ENCODE data around the gene TIMP2.

Gene TIMP2

DNA sequence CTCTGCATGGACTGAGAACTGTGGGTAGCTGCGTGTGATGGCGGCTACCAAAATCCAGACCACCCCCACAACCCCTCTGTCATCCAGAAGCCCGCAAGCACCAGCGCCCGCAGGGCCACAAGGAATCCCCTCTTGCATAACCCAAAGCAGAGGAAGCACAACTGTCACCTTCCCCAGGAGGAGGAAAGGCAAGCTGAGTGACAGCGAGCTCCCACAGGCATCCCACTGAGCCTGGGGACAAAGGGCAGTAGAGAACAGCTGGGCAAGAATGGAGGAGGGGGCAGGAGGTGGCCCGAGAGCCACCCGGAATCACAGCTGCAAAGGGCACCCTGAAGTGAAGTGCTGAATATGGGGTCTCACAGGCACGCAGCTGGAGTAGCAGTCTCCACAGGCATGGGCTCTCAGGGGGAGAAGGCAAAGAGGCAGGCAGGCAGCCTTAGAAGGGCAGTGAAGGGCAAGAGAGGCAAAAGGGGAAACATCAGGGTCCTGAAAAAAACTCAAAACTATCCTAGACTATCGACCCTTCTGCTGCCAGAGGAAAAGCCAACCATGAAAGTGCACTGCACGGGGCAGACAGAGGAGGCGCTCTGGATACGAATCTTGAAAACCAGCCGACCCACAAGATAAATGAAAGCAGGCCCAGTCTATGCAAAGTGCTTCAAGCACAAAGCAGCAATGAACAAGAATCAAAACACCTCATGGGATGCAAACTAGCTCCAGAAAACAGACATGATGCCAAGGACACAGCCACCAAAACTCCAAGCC is 101.7 kb downstream of the TIMP2 start:
- no peaks in the 10 kb centered on the region for H3K27me3 ChIP-seq (ENCODE audit: control insufficient read depth, insufficient read depth, low read length)
- H3K4me3 ChIP-seq (ENCODE audit: low read length) = no peak overlapping the region
- H3K9ac ChIP-seq (ENCODE audit: low read depth, low read length) = no peak overlapping the region
- H3K4me1 ChIP-seq (ENCODE audit: control insufficient read depth, insufficient read depth, low read length) = peaks cover 6% of the 10 kb centered on the region
- H3K4me2 ChIP-seq (ENCODE audit: low read length) = no peak overlapping the region
- no peaks in the 10 kb centered on the region for H3K9me3 ChIP-seq (replicated peaks; ENCODE audit: low read length)
- H3K36me3 ChIP-seq (ENCODE audit: insufficient read depth, low read length) = peaks cover 90% of the 10 kb centered on the region

DNA sequence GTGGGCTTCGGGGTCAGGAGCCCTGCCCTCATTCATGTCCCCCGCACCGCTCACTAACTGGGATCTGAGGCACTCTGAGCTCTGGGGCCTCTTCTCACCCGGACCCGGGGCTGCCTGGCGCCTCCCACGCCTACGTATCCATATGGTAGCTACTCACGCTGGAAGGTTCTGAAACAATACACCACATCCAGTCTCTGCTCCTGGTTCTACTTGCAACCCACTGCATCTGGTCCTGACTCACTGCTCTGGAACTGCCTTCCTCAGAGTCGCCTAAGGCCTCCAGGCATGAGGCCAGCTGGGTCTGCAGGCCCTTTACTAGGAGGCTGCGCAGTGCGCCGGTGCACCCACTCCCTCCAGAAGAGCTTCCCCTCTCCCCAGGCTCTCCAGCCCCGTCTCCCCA is 102.6 kb downstream of the TIMP2 start:
- no peak overlapping the region for H3K4me2 ChIP-seq (ENCODE audit: low read length)
- peaks cover 6% of the 10 kb centered on the region for H3K4me1 ChIP-seq (ENCODE audit: control insufficient read depth, insufficient read depth, low read length)
- no peaks in the 10 kb centered on the region for H3K9me3 ChIP-seq (replicated peaks; ENCODE audit: low read length)
- H3K4me3 ChIP-seq (ENCODE audit: low read length) = no peak overlapping the region
- no peak overlapping the region for H3K9ac ChIP-seq (ENCODE audit: low read depth, low read length)
- no peaks in the 10 kb centered on the region for H3K27me3 ChIP-seq (ENCODE audit: control insufficient read depth, insufficient read depth, low read length)
- peaks cover 90% of the 10 kb centered on the region for H3K36me3 ChIP-seq (ENCODE audit: insufficient read depth, low read length)

DNA sequence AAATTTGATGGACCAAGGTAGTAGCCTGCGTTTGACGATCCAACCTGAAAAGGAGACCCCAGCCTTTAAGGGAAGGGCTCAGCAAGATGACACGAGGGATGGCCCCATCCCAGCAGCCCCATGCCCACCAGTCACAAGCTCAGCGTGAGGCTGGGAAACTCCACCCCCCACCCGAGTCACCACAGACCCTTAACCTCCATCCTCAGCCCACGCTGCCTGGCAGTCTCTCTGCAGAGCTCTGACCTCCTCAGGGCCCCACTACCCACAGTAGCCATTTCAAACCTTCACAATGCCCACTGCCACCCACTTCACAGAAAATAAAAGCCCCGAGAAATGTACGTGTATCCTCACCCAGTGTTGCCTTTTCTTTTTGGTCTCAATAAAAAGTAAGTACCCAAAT is 103.2 kb downstream of the TIMP2 start:
- Histone ChIP-seq H3K27me3 (ENCODE audit: control insufficient read depth, insufficient read depth, low read length) (no peaks in the 10 kb centered on the region), H3K9me3 (replicated peaks; ENCODE audit: low read length) (no peaks in the 10 kb centered on the region), H3K4me1 (ENCODE audit: control insufficient read depth, insufficient read depth, low read length) (peaks cover 6% of the 10 kb centered on the region), H3K9ac (ENCODE audit: low read depth, low read length) (no peak overlapping the region), H3K4me2 (ENCODE audit: low read length) (no peak overlapping the region), H3K4me3 (ENCODE audit: low read length) (no peak overlapping the region), H3K36me3 (ENCODE audit: insufficient read depth, low read length) (peaks cover 88% of the 10 kb centered on the region)

DNA sequence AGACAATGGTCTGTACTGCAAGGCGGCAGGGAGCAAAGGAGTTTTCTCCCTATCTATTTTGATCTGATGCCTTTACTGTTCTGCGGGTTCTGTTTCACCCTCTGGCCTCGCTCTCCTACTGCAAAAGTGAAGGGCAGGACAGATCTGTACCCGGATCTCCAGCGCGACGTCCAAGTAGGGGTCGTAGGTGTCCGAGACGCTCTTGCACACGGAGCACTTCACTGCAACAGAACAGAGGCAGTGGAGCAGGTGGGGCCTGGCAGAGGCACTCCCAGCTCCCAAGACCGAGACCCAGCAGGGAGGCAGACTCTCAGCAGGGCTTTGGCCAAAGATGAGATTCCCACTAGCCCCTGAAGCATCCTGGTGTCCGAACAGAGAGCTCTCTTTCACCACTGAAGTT is 104.3 kb downstream of the TIMP2 start:
- H3K4me3 ChIP-seq (ENCODE audit: low read length) = no peak overlapping the region
- H3K27me3 ChIP-seq (ENCODE audit: control insufficient read depth, insufficient read depth, low read length) = no peaks in the 10 kb centered on the region
- no peak overlapping the region for H3K4me2 ChIP-seq (ENCODE audit: low read length)
- no peaks in the 10 kb centered on the region for H3K9me3 ChIP-seq (replicated peaks; ENCODE audit: low read length)
- H3K4me1 ChIP-seq (ENCODE audit: control insufficient read depth, insufficient read depth, low read length) = peaks cover 6% of the 10 kb centered on the region
- H3K36me3 ChIP-seq (ENCODE audit: insufficient read depth, low read length) = peaks cover 83% of the 10 kb centered on the region
- H3K9ac ChIP-seq (ENCODE audit: low read depth, low read length) = no peak overlapping the region

DNA sequence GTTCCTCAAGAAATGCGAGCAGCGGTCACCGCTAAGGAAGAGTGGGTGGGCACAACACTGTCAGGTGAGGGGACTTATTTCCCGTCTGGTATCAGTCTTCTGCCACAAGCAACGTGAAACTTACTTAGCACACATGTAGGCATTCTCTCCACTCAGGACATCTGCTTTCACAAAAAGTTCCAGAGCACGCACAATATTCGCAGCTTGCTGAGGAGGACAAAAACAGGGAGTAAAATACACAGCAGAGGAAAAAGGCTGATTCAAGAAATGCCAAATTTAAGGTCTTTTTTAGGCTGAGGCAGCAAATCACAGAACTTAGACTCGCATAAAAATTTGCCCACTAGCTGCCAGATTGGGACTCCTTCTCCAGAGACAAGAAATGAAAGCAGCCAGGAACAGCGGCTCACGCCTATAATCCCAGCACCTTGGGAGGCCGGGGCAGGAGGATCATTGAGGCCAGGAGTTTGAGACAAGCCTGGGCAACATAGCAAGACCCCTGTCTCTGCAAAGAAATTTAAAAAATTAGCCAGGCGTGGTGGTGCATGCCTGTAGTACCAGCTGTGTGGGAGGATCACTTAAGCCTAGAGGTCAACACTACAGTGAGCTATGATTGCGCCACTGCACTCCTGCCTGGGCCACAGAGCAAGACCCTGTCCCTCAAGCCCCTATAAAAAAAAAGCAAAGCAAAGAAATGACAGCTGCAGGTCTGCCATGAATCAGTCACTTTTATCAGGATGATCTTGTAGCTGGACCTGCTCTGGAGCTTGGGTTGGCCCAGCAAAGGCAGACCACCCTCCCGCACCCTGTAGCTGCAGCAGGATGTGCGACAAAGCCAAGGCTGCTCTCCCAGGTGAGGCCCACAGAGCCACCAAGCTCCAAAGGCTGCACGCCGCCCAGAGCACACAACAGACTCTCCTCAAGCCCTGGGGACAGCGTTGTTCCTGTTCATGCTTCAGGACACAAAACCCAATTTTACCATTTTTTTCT is 105.1 kb downstream of the TIMP2 start:
- no peaks in the 10 kb centered on the region for H3K9me3 ChIP-seq (replicated peaks; ENCODE audit: low read length)
- no peak overlapping the region for H3K9ac ChIP-seq (ENCODE audit: low read depth, low read length)
- no peak overlapping the region for H3K4me2 ChIP-seq (ENCODE audit: low read length)
- H3K36me3 ChIP-seq (ENCODE audit: insufficient read depth, low read length) = peaks cover 82% of the 10 kb centered on the region
- H3K4me1 ChIP-seq (ENCODE audit: control insufficient read depth, insufficient read depth, low read length) = peaks cover 6% of the 10 kb centered on the region
- H3K4me3 ChIP-seq (ENCODE audit: low read length) = no peak overlapping the region
- no peaks in the 10 kb centered on the region for H3K27me3 ChIP-seq (ENCODE audit: control insufficient read depth, insufficient read depth, low read length)

DNA sequence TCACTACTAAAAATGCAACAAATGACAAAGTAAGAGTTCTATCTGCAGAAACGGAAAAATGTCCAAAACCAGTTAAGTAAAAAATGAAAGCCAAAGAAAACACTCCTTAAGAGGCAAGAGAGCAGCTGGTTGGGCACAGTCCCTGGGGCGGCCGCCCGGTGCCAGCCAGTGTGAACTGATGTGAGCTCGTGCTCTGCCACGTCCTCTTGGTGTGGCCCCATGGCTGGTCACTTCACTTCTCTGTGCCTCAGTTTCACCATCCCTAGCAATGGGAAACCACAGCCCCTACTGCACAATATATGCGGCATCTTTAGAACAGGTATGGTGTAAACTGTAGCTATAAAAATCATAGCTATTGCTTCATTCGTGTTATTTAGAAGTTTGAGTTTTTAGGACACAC is 105.8 kb downstream of the TIMP2 start:
- Histone ChIP-seq H3K36me3 (ENCODE audit: insufficient read depth, low read length) (peaks cover 81% of the 10 kb centered on the region), H3K4me1 (ENCODE audit: control insufficient read depth, insufficient read depth, low read length) (peaks cover 6% of the 10 kb centered on the region), H3K27me3 (ENCODE audit: control insufficient read depth, insufficient read depth, low read length) (no peaks in the 10 kb centered on the region), H3K4me3 (ENCODE audit: low read length) (no peak overlapping the region), H3K4me2 (ENCODE audit: low read length) (no peak overlapping the region), H3K9me3 (replicated peaks; ENCODE audit: low read length) (no peaks in the 10 kb centered on the region), H3K9ac (ENCODE audit: low read depth, low read length) (no peak overlapping the region)

DNA sequence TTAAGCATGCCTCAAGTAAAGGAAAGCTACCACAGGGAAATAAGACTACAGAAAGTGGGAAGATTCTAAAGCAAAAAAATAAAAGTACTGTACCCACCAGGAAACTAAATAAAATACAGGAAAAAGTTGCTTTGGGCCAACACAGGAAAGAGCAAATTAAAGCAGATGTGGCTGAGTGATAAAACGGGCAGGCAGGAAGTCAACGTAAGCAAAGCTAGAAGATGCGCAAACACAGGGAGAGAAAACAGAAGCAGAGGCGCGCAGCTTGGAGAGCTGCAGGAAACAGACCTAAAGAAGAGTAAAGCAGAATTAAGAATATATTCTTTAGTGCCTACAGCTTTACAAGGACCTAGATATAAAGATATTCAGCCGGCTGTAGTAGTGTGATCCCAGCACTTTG is 106.3 kb downstream of the TIMP2 start:
- H3K9ac ChIP-seq (ENCODE audit: low read depth, low read length) = no peak overlapping the region
- no peaks in the 10 kb centered on the region for H3K27me3 ChIP-seq (ENCODE audit: control insufficient read depth, insufficient read depth, low read length)
- no peak overlapping the region for H3K4me2 ChIP-seq (ENCODE audit: low read length)
- no peaks in the 10 kb centered on the region for H3K9me3 ChIP-seq (replicated peaks; ENCODE audit: low read length)
- H3K4me3 ChIP-seq (ENCODE audit: low read length) = no peak overlapping the region
- peaks cover 6% of the 10 kb centered on the region for H3K4me1 ChIP-seq (ENCODE audit: control insufficient read depth, insufficient read depth, low read length)
- peaks cover 83% of the 10 kb centered on the region for H3K36me3 ChIP-seq (ENCODE audit: insufficient read depth, low read length)

DNA sequence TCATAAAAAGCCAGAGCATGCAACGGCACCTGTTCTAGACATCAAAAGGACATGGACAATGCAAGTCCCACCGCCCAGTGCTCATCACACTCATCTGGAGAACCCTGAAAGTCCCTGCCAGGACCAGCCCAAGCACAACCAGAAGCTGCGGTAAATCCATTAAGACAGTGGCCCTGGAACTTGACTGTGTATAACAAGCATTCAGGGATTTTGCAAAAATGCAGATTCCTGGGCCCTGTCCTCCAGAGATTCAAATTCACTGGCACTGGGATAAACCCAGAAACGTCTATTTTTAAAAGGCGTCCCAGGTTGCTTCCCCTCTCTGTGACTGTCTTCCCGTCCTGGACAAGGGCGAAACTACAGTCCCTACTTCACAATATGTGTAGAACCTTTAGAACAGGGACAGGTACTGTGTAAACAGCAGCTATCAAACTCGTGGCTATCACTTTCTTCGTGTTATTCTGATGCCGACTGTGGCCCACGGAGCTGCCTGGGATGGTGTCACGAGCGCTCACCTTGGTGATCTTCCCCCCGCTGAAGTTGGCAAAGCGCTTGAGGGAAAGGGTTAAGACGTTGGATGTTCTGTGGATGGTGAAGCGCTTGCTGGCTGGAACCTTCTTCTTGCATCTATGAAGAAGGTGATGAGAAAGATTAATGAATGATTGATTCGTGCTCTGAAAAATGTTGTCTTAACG is 106.9 kb downstream of the TIMP2 start:
- Histone ChIP-seq H3K27me3 (ENCODE audit: control insufficient read depth, insufficient read depth, low read length) (no peaks in the 10 kb centered on the region), H3K4me1 (ENCODE audit: control insufficient read depth, insufficient read depth, low read length) (peaks cover 6% of the 10 kb centered on the region), H3K4me2 (ENCODE audit: low read length) (no peak overlapping the region), H3K9me3 (replicated peaks; ENCODE audit: low read length) (no peaks in the 10 kb centered on the region), H3K4me3 (ENCODE audit: low read length) (no peak overlapping the region), H3K9ac (ENCODE audit: low read depth, low read length) (no peak overlapping the region), H3K36me3 (ENCODE audit: insufficient read depth, low read length) (peaks cover 83% of the 10 kb centered on the region)

DNA sequence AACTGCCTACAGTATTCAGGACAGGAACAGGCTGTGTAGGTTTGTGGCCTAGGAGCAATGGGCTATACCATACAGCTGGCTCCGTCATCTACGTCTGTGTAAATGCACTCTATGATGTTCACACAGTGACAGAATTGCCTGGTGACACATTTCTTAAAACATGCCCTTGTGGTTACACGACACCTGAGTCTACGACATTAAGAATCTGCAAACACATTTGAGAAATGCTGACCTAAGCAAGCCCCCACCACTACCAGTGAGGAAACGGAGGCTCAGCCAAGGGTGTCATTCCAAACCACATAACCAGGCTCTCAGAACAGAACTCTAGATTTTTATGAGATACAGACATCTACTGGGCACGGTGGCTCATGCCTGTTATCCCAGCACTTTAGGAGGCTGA is 108.1 kb downstream of the TIMP2 start:
- Histone ChIP-seq H3K27me3 (ENCODE audit: control insufficient read depth, insufficient read depth, low read length) (no peaks in the 10 kb centered on the region), H3K4me2 (ENCODE audit: low read length) (no peak overlapping the region), H3K9ac (ENCODE audit: low read depth, low read length) (no peak overlapping the region), H3K4me1 (ENCODE audit: control insufficient read depth, insufficient read depth, low read length) (no peaks in the 10 kb centered on the region), H3K4me3 (ENCODE audit: low read length) (no peak overlapping the region), H3K36me3 (ENCODE audit: insufficient read depth, low read length) (peaks cover 81% of the 10 kb centered on the region), H3K9me3 (replicated peaks; ENCODE audit: low read length) (no peaks in the 10 kb centered on the region)

DNA sequence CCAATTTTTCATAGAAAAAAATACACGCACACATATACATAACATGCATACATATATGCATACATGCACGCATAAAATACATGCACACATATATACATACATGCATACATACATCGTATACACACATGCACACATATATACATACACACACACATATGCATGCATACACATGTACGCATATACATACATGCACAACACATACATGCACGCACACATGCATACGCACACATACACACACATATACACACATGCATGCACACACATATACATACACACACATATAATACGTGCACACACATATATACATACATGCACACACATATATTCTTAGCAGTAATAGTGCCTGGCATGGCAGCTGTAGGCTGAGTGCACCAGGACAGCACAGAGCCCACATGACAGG is 109.5 kb downstream of the TIMP2 start:
- H3K27me3 ChIP-seq (ENCODE audit: control insufficient read depth, insufficient read depth, low read length) = no peaks in the 10 kb centered on the region
- H3K4me3 ChIP-seq (ENCODE audit: low read length) = no peak overlapping the region
- peaks cover 84% of the 10 kb centered on the region for H3K36me3 ChIP-seq (ENCODE audit: insufficient read depth, low read length)
- H3K9me3 ChIP-seq (replicated peaks; ENCODE audit: low read length) = no peaks in the 10 kb centered on the region
- no peaks in the 10 kb centered on the region for H3K4me1 ChIP-seq (ENCODE audit: control insufficient read depth, insufficient read depth, low read length)
- no peak overlapping the region for H3K9ac ChIP-seq (ENCODE audit: low read depth, low read length)
- H3K4me2 ChIP-seq (ENCODE audit: low read length) = no peak overlapping the region

DNA sequence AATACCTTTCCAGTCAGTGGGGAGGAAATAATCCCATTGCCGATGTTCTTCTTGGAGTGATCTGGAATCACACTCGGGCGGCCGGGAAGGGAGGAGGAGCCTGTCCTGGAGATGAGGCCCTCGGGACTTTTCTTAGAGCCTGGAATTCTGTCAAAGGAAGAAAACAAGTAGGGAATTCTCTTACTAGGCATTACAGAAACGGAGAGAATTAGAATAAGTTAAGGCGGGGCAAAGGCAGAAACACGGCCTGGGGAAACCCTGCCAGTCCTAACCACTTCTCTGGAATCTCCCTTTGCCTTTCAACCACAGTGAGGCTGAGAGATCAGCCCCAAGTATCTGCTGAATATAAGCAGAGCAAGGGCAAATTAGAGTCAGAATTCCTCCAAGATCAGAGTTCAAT is 112.3 kb downstream of the TIMP2 start:
- H3K4me3 ChIP-seq (ENCODE audit: low read length) = no peak overlapping the region
- no peaks in the 10 kb centered on the region for H3K9me3 ChIP-seq (replicated peaks; ENCODE audit: low read length)
- no peaks in the 10 kb centered on the region for H3K27me3 ChIP-seq (ENCODE audit: control insufficient read depth, insufficient read depth, low read length)
- no peaks in the 10 kb centered on the region for H3K4me1 ChIP-seq (ENCODE audit: control insufficient read depth, insufficient read depth, low read length)
- no peak overlapping the region for H3K9ac ChIP-seq (ENCODE audit: low read depth, low read length)
- H3K4me2 ChIP-seq (ENCODE audit: low read length) = no peak overlapping the region
- H3K36me3 ChIP-seq (ENCODE audit: insufficient read depth, low read length) = peaks cover 79% of the 10 kb centered on the region

Data from skeletal muscle satellite cell (primary cell).